Breast epithelium (tissue), 3 donors: ENCODE measurements around the gene TRPM3.

ENCODE experiments used
- CTCF ChIP-seq, 3 donors: fragments of 450-650 bp; IDR thresholded peaks; one replicate each; pipeline ENCODE4 v1.5.1; 2016 to 2017; ENCODE audit warnings: antibody characterized with exemption in 3 of 3, mild to moderate bottlenecking in 3 of 3, moderate library complexity in 3 of 3
- POLR2A ChIP-seq: fragments of 450-650 bp; IDR thresholded peaks from one replicate; pipeline ENCODE4 v1.6.1; 2016; ENCODE audit warnings: antibody characterized with exemption, mild to moderate bottlenecking, moderate library complexity

- TF ChIP-seq CTCF (IDR thresholded peaks at IDR 0.05), result no peak
- no peak for TF ChIP-seq POLR2A
Observed at GRCh38 chr9:70981312-70981711, 140.1 kb downstream of the TRPM3 start.
